GM12878 (cell line): ENCODE results near the gene IFI30. TPM values are rescaled to one million over a fixed set of nuclear protein-coding genes. Genes with fewer than 3 reads are reported as not detected.

ENCODE experiments used
- CBFB ChIP-seq: IDR thresholded peaks from 2 replicates; pipeline ENCODE4 v1.6.1; 2016; ENCODE audit warnings: antibody characterized with exemption, low read depth
- CREB1 ChIP-seq: IDR thresholded peaks from 2 replicates; pipeline ENCODE4 v1.6.1; 2012; ENCODE audit warnings: low read depth, mild to moderate bottlenecking, inconsistent platforms
- E2F8 ChIP-seq: fragments of 450-650 bp; IDR thresholded peaks from 2 replicates; pipeline ENCODE4 v1.6.1; 2018; ENCODE audit warnings: mild to moderate bottlenecking, low read depth, moderate library complexity; ENCODE audit not compliant: partially characterized antibody
- E4F1 ChIP-seq: fragments of 450-650 bp; IDR thresholded peaks from 2 replicates; pipeline ENCODE4 v1.6.1; 2018; ENCODE audit warnings: borderline replicate concordance, mild to moderate bottlenecking; ENCODE audit not compliant: partially characterized antibody
- ESRRA ChIP-seq: IDR thresholded peaks from 2 replicates; pipeline ENCODE4 v1.6.1; 2012; ENCODE audit warnings: mild to moderate bottlenecking, low read length, improper control_type of control experiment
- GATAD2B ChIP-seq: fragments of 450-650 bp; conservative IDR thresholded peaks from 2 replicates; pipeline ENCODE4 v1.6.1; 2017; ENCODE audit warnings: low read depth, mild to moderate bottlenecking, moderate library complexity
- HDAC6 ChIP-seq: fragments of 200-600 bp; sonication (generic); IDR thresholded peaks from one replicate; pipeline ENCODE4 v1.8.0; 2017; ENCODE audit warnings: antibody characterized with exemption; ENCODE audit not compliant: unreplicated experiment
- JUNB ChIP-seq: IDR thresholded peaks from 2 replicates; pipeline ENCODE4 v1.6.1; 2016; ENCODE audit warnings: antibody characterized with exemption, mild to moderate bottlenecking
- KLF5 ChIP-seq: fragments of 450-650 bp; IDR thresholded peaks from 2 replicates; pipeline ENCODE4 v1.6.1; 2014; ENCODE audit warnings: mild to moderate bottlenecking; ENCODE audit not compliant: partially characterized antibody
- MEF2B ChIP-seq: fragments of 450-650 bp; IDR thresholded peaks from 2 replicates; pipeline ENCODE4 v1.6.1; 2018; ENCODE audit warnings: mild to moderate bottlenecking, moderate library complexity; ENCODE audit not compliant: partially characterized antibody, poor library complexity, severe bottlenecking
- PAX8 ChIP-seq: fragments of 450-650 bp; IDR thresholded peaks from 2 replicates; pipeline ENCODE4 v1.6.1; 2017; ENCODE audit warnings: mild to moderate bottlenecking, moderate library complexity
- RAD21 ChIP-seq: IDR thresholded peaks from 2 replicates; pipeline ENCODE4 v1.6.1; 2011; ENCODE audit warnings: mild to moderate bottlenecking, low read depth, low read length, moderate library complexity; ENCODE audit not compliant: insufficient read depth
- RB1 ChIP-seq: fragments of 450-650 bp; formaldehyde crosslinking; IDR thresholded peaks from 2 replicates; pipeline ENCODE4 v1.6.1; 2017; ENCODE audit warnings: mild to moderate bottlenecking, borderline replicate concordance
- SMC3 ChIP-seq: IDR thresholded peaks from 2 replicates; pipeline ENCODE4 v1.6.1; 2011; ENCODE audit warnings: low read length, improper control_type of control experiment, borderline replicate concordance
- SREBF1 ChIP-seq: IDR thresholded peaks from 2 replicates; pipeline ENCODE4 v1.6.1; 2012; ENCODE audit warnings: mild to moderate bottlenecking, low read length
- SUPT20H ChIP-seq: IDR thresholded peaks from 2 replicates; pipeline ENCODE4 v1.6.1; 2011; ENCODE audit warnings: low read depth, mild to moderate bottlenecking, low read length, moderate library complexity, borderline replicate concordance; ENCODE audit not compliant: control insufficient read depth
- TAF1 ChIP-seq: IDR thresholded peaks from 2 replicates; pipeline ENCODE4 v1.6.1; 2011; ENCODE audit warnings: mild to moderate bottlenecking, low read depth, low read length, borderline replicate concordance
- TARDBP ChIP-seq: IDR thresholded peaks from 2 replicates; pipeline ENCODE4 v1.6.1; 2016; ENCODE audit warnings: borderline replicate concordance
- TCF12 ChIP-seq: IDR thresholded peaks from 2 replicates; pipeline ENCODE4 v1.6.1; 2011; ENCODE audit warnings: low read depth, mild to moderate bottlenecking, low read length
- TCF3 ChIP-seq: IDR thresholded peaks from 2 replicates; pipeline ENCODE4 v1.6.1; 2012; ENCODE audit warnings: low read depth, mild to moderate bottlenecking, low read length, borderline replicate concordance; ENCODE audit not compliant: insufficient read depth
- ZNF207 ChIP-seq: fragments of 450-650 bp; IDR thresholded peaks from 2 replicates; pipeline ENCODE4 v1.6.1; 2014; ENCODE audit warnings: antibody characterized with exemption, mild to moderate bottlenecking, borderline replicate concordance
- ZNF687 ChIP-seq: fragments of 450-650 bp; IDR thresholded peaks from 2 replicates; pipeline ENCODE4 v1.6.1; 2017; ENCODE audit warnings: mild to moderate bottlenecking, moderate library complexity
- polyA plus RNA-seq, 11 experiments: library from polyadenylated mRNA; depleted of rRNA in 4 of 11; unstranded in 6 of 11; stranded (reverse) in 5 of 11; fragments of >200 nt; fragmentation: Nextera tagmentation in 4 of 11; fragmentation: Illumina TruSeq in 1 of 11; extraction: Ambion mirVana in 4 of 11; extraction: Trizol in 1 of 11; gene quantifications; 1 replicate in 1 of 11; 2 replicates in 10 of 11; pipeline versions ENCODE4 v1.2.1 to v1.2.3, GENCODE V29; 2011 to 2016; ENCODE audit warnings: inconsistent platforms in 2 of 11, missing spikeins in 2 of 11, low read depth in 1 of 11
- total RNA-seq, 4 experiments: library from RNA; depleted of rRNA in 3 of 4; stranded (reverse); fragments of >200 nt in 3 of 4; fragmentation: Illumina TruSeq in 1 of 4; extraction: Trizol in 1 of 4; gene quantifications; 2 replicates each; pipeline versions ENCODE4 v1.2.1 to v1.2.3, GENCODE V29; 2013 to 2021

Gene IFI30
- total and polyA plus RNA-seq, 10 of the 15 experiments (the other 5 are each of a cell fraction or from before 2014, with no cell fraction given), result 221 to 1,112 (median 451) TPM

- TF ChIP-seq ZNF687 (peak; percentile 65; the same call in 1 of the 2 replicates), ESRRA (no peak), GATAD2B (no peak), TARDBP (no peak), CREB1 (no peak), JUNB (no peak), TCF12 (peak; percentile 53; the same call in 1 of the 2 replicates), RAD21 (peak; percentile 48), TAF1 (no peak), KLF5 (no peak), MEF2B (no peak), CBFB (no peak), HDAC6 (no peak), TCF3 (0 out of 2 replicates have a peak, but pooled peaks have one; percentile 35), SREBF1 (no peak), E4F1 (no peak), ZNF207 (no peak), E2F8 (no peak), PAX8 (no peak), SUPT20H (no peak), SMC3 (peak; percentile 10; the same call in 1 of the 2 replicates), RB1 (peak; percentile 56; the same call in 1 of the 2 replicates)
These were observed 12.5 kb upstream of the IFI30 start (continued) for GRCh38 chr19:18160971-18161635.
